ENCODE measurements around the gene TNFRSF14.
"Not testable (repeated sequence)": the region's sequence is repeated elsewhere in the genome, so short reads cannot be mapped to it uniquely, and the experiment has no call there.

TNFRSF14 gene

GRCh38 chr1:2535981-2536380 is 20.2 kb upstream of the TNFRSF14 start:
- in situ Hi-C loops (cut with HindIII; ENCODE audit: low sequenced_read_pairs) = no loop called here

GRCh38 chr1:2537784-2538115 is 18.4 kb upstream of the TNFRSF14 start:
- in situ Hi-C loops (cut with HindIII; ENCODE audit: low sequenced_read_pairs) = no loop called here

- in situ Hi-C loops (cut with HindIII; ENCODE audit: low sequenced_read_pairs) = no loop called here
Measured at GRCh38 chr1:2538376-2538775, 17.8 kb upstream of the TNFRSF14 start.

- in situ Hi-C loops (cut with HindIII; ENCODE audit: low sequenced_read_pairs) = no loop called here
Measured at GRCh38 chr1:2538872-2539271, 17.3 kb upstream of the TNFRSF14 start.

GRCh38 chr1:2539312-2539907 is 16.8 kb upstream of the TNFRSF14 start:
- in situ Hi-C loops (cut with HindIII; ENCODE audit: low sequenced_read_pairs) = no loop called here

GRCh38 chr1:2540816-2541492 is 15.2 kb upstream of the TNFRSF14 start:
- in situ Hi-C loops (cut with HindIII; ENCODE audit: low sequenced_read_pairs) = no loop called here

- in situ Hi-C loops (cut with HindIII; ENCODE audit: low sequenced_read_pairs) = no loop called here
Measured at GRCh38 chr1:2541619-2542245, 14.4 kb upstream of the TNFRSF14 start.

- in situ Hi-C loops (cut with HindIII; ENCODE audit: low sequenced_read_pairs) = no loop called here
Measured at GRCh38 chr1:2542246-2542915, 13.8 kb upstream of the TNFRSF14 start.

GRCh38 chr1:2543543-2544092 is 12.6 kb upstream of the TNFRSF14 start:
- in situ Hi-C loops (cut with HindIII; ENCODE audit: low sequenced_read_pairs) = no loop called here

GRCh38 chr1:2544093-2544874 is 11.9 kb upstream of the TNFRSF14 start:
- in situ Hi-C loops (cut with HindIII; ENCODE audit: low sequenced_read_pairs) = no loop called here

GRCh38 chr1:2544875-2545640 is 11.1 kb upstream of the TNFRSF14 start:
- in situ Hi-C loops (cut with HindIII; ENCODE audit: low sequenced_read_pairs) = no loop called here

GRCh38 chr1:2545754-2546514 is 10.2 kb upstream of the TNFRSF14 start:
- in situ Hi-C loops (cut with HindIII; ENCODE audit: low sequenced_read_pairs) = no loop called here

GRCh38 chr1:2546515-2547209 is 9.5 kb upstream of the TNFRSF14 start:
- in situ Hi-C loops (cut with HindIII; ENCODE audit: low sequenced_read_pairs) = no loop called here

GRCh38 chr1:2547210-2548067 is 8.7 kb upstream of the TNFRSF14 start:
- in situ Hi-C loops (cut with HindIII; ENCODE audit: low sequenced_read_pairs) = no loop called here

GRCh38 chr1:2548068-2548589 is 8.0 kb upstream of the TNFRSF14 start:
- in situ Hi-C loops (cut with HindIII; ENCODE audit: low sequenced_read_pairs) = no loop called here

- in situ Hi-C loops (cut with HindIII; ENCODE audit: low sequenced_read_pairs) = not testable (repeated sequence)
Measured at GRCh38 chr1:2549367-2550029, 6.7 kb upstream of the TNFRSF14 start.

GRCh38 chr1:2550309-2550861 is 5.8 kb upstream of the TNFRSF14 start:
- in situ Hi-C loops (cut with HindIII; ENCODE audit: low sequenced_read_pairs) = not testable (repeated sequence)

Data from endothelial cell of hepatic sinusoid (primary cell).